ENCODE results near the gene MTRF1.

MTRF1 gene

DNA sequence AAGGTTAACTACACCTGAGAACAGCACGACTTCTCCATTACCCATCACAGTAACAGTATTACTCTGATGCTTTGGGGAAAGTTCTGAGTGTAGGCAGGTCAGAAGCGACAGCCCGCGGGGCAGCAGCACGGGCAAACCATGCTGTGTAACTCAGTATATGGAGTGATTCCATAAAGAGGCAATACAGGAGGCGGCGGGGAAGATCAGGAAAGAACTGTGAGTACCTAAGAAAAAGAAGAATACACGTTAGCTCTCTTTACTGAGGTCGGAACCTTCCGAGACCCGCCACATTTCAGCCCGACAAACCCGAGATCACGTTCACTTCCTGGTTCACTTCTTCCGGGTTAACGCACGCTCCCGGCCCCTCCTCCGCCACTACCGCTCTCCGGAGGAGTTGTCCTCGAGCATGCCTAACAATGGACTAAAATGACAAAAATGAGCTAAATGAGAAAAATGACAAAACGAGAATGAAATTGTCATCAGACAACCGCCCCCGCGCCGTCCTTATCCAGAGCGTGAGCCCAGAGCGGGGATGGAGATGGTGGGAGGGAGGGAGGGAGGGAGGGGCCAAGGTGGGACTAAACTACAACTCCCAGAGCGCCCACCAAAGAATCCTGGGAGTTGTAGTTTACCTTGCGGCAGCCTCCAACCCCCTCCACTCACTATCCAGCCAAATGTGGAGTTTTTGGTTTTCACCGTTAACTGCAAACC lies at the start of gene MTRF1:
MTRF1 (minus strand) TSS at position 316 of the 711 bp plus-strand sequence. CDS start 2,669 bp downstream, outside the sequence.
- in situ Hi-C loops (cut with MboI; ENCODE audit: low sequenced_read_pairs, unreplicated experiment): no loop called here
- TF ChIP-seq, protein P1, sequence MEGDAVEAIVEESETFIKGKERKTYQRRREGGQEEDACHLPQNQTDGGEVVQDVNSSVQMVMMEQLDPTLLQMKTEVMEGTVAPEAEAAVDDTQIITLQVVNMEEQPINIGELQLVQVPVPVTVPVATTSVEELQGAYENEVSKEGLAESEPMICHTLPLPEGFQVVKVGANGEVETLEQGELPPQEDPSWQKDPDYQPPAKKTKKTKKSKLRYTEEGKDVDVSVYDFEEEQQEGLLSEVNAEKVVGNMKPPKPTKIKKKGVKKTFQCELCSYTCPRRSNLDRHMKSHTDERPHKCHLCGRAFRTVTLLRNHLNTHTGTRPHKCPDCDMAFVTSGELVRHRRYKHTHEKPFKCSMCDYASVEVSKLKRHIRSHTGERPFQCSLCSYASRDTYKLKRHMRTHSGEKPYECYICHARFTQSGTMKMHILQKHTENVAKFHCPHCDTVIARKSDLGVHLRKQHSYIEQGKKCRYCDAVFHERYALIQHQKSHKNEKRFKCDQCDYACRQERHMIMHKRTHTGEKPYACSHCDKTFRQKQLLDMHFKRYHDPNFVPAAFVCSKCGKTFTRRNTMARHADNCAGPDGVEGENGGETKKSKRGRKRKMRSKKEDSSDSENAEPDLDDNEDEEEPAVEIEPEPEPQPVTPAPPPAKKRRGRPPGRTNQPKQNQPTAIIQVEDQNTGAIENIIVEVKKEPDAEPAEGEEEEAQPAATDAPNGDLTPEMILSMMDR (IDR thresholded peaks at IDR 0.05; ENCODE audit: borderline replicate concordance, control extremely low read depth, extremely low read depth, insufficient read depth, missing control alignments): no peak
- DNase-seq (ENCODE audit: low spot score): peak; percentile 85

- in situ Hi-C loops (cut with MboI; ENCODE audit: low sequenced_read_pairs, unreplicated experiment): no loop called here
- no peak for DNase-seq (ENCODE audit: low spot score)
- TF ChIP-seq, protein P1 (IDR thresholded peaks at IDR 0.05; ENCODE audit: borderline replicate concordance, control extremely low read depth, extremely low read depth, insufficient read depth, missing control alignments): no peak
Observed at GRCh38 chr13:41313117-41313516, 49.7 kb upstream of the MTRF1 start.

GRCh38 chr13:41312176-41312500 lies 48.8 kb upstream of the MTRF1 start:
- DNase-seq (ENCODE audit: low spot score): no peak
- in situ Hi-C loops (cut with MboI; ENCODE audit: low sequenced_read_pairs, unreplicated experiment): no loop called here
- TF ChIP-seq, protein P1 (IDR thresholded peaks at IDR 0.05; ENCODE audit: borderline replicate concordance, control extremely low read depth, extremely low read depth, insufficient read depth, missing control alignments): no peak

- TF ChIP-seq, protein P1 (IDR thresholded peaks at IDR 0.05; ENCODE audit: borderline replicate concordance, control extremely low read depth, extremely low read depth, insufficient read depth, missing control alignments): no peak
- in situ Hi-C loops (cut with MboI; ENCODE audit: low sequenced_read_pairs, unreplicated experiment): no loop called here
- DNase-seq (ENCODE audit: low spot score): peak; percentile 57
Observed at GRCh38 chr13:41311406-41312175, 48.2 kb upstream of the MTRF1 start.

DNA sequence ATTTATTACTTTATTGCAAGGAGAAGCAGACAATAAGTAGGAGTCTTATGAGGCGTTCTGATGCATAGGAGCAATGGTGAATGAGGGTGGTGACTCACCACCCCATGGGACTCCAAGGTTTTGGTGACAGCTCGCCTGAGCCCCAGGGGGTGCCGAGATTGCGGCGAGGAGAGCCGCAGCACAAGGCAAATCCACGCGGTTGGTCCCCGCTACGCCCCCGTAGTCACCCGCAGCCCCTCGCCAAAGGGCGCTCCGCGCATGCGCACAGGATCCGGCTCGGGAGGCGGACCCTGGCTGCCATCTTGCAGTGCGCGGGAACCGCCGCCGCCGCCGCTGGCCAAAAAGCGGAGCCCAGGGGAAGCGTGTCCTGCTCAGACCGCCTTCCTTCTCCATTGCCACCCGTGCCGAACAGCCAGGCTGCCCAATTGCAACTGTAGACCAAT lies 47.6 kb upstream of the MTRF1 start, which contains the start of gene NAA16:
NAA16 (plus strand) TSS at position 305 of the 443 bp plus-strand sequence. CDS start 262 bp downstream, outside the sequence.
- TF ChIP-seq, protein P1 (IDR thresholded peaks at IDR 0.05; ENCODE audit: borderline replicate concordance, control extremely low read depth, extremely low read depth, insufficient read depth, missing control alignments): no peak
- DNase-seq (ENCODE audit: low spot score): peak; percentile 97
- in situ Hi-C loops (cut with MboI; ENCODE audit: low sequenced_read_pairs, unreplicated experiment): no loop called here

DNA sequence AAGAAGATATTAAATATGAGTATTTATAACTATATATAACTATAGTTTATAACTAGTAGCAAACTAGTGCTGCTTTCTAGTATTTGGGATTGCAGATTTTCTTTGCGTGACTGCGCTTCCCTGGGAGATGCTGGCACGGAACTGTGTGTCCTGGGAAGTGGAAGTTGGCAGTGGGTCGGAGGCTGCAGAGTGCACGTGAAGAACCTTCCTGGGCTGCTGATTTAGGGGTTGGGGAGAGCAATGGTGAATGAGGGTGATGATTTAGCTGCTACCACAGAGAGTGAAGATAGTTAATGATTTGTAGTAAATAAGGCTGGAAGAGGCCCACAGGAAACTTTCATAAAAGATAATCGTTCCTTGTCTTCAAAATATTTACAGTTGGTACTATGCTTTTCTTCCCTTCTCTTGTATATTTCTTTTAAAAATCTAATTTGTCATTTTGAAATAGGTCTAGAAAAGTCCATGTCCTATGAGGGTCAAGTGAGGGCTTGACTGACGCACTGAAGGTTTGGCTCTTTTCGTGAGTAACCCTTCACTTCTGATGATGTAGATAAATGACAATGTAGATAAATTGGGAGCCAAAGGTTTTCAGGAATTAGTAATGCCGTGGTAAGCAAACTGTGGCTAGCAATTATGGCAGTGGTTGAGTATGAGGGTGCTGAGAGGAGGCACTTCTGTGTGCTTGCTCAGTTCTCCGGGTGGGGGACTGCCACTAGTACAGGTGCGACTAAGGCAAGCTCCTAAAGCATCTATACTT lies 44.7 kb upstream of the MTRF1 start:
- DNase-seq (ENCODE audit: low spot score): no peak
- TF ChIP-seq, protein P1 (IDR thresholded peaks at IDR 0.05; ENCODE audit: borderline replicate concordance, control extremely low read depth, extremely low read depth, insufficient read depth, missing control alignments): no peak
- in situ Hi-C loops (cut with MboI; ENCODE audit: low sequenced_read_pairs, unreplicated experiment): no loop called here

Measured in GM13976 (cell line).